Activated CD8-positive, alpha-beta T cell treated with anti-CD3 and anti-CD28 coated beads for 36 hours (primary cell): ENCODE results near the gene HS1BP3. TPM values are rescaled to one million over a fixed set of nuclear protein-coding genes. Genes with fewer than 3 reads are reported as not detected.

ENCODE experiments used
- ATAC-seq: fragments of 200-7000 bp; cut with Tn5 transposase; one replicate; pipeline ENCODE4 v1.10.0; 2021; ENCODE audit warnings: mild to moderate bottlenecking, moderate library complexity
- CTCF ChIA-PET: fragments of 350-600 bp; sonication (Branson Sonifier 250); formaldehyde crosslinking; loops from one replicate; lab custom pipeline; 2021; ENCODE audit warnings: antibody characterized with exemption; lab: Charles Lee
- POLR2A ChIA-PET: fragments of 350-600 bp; sonication (Branson Sonifier 250); formaldehyde crosslinking; loops from one replicate; lab custom pipeline; 2021; ENCODE audit warnings: antibody characterized with exemption; lab: Charles Lee
- DNase-seq: peaks from one replicate; pipeline ENCODE4 v3.0.0-alpha.2; 2020
- H3K27ac Mint-ChIP-seq: one replicate; pipeline ENCODE4 v1.8.0; 2021; ENCODE audit warnings: mild to moderate bottlenecking, mixed read lengths
- H3K27me3 Mint-ChIP-seq: one replicate; pipeline ENCODE4 v1.8.0; 2021; ENCODE audit warnings: mixed read lengths
- H3K36me3 Mint-ChIP-seq: one replicate; pipeline ENCODE4 v1.8.0; 2021; ENCODE audit warnings: low read depth, mixed read lengths
- H3K4me1 Mint-ChIP-seq: one replicate; pipeline ENCODE4 v1.8.0; 2021; ENCODE audit warnings: low read depth, mixed read lengths
- H3K4me3 Mint-ChIP-seq: one replicate; pipeline ENCODE4 v1.8.0; 2021; ENCODE audit warnings: mild to moderate bottlenecking, moderate library complexity, mixed read lengths
- H3K9me3 Mint-ChIP-seq: one replicate; pipeline ENCODE4 v1.8.0; 2021; ENCODE audit warnings: mixed read lengths
- CTCF ChIP-seq: fragments of 200-600 bp; IDR thresholded peaks from one replicate; pipeline ENCODE4 v1.8.0; 2022; ENCODE audit warnings: antibody characterized with exemption, mild to moderate bottlenecking
- intact Hi-C: fragments of 100-400 bp; cut with micrococcal nuclease; formaldehyde crosslinking; loops from one replicate; pipeline ENCODE4 v1.10.0; 2022
- total RNA-seq, 2 experiments: library from RNA; stranded (reverse); gene quantifications; one replicate each; pipeline ENCODE4 v1.2.3, GENCODE V29; 2021

Gene HS1BP3
- total RNA-seq, 2 experiments from 2014 or later = 6.5 to 7.9 TPM

DNA sequence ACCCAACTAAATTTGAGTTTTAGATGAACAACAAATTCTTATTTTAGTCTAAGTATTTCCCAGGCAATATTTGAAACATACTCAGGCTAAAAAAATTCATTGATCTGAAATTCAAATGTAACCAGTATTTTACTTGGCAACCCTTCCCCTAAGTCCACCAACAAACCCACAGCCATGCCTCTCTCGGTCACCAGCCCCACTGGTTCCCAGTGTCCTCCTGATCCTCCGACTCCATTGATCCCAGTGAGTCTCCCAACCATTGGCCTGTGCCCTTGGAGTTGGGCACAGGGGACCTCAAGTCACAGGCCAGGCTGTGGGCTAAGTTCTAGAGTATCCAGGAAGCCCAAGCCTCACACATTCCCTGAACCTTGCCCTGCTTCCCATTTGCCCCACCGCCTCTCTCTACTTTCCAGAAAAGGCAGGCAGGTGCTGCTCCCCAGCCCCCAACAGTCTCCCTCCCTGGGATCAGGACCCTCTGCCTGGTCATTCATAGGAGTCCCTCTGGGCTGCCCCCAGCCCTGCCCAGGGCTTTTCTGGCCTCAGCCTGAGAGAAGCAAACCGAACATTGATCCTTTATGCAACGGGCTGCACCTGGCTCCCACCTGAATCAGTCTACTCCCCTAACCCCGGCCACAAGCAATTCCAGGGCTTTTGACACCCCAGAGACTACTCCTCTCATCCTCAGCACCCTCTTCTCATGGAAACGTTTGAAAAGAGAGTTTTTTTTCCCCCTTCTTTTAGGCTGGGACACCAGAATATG lies 81.3 kb downstream of the HS1BP3 start:
- DNase-seq (no peak), ATAC-seq (no peak)
- CTCF ChIA-PET = no interaction called here
- POLR2A ChIA-PET = no interaction called here
- H3K27ac Mint-ChIP-seq = no peak overlapping the region
- intact Hi-C loops = no loop called here
- peaks cover 3% of the 10 kb centered on the region for H3K27me3 Mint-ChIP-seq
- no peaks in the 10 kb centered on the region for H3K9me3 Mint-ChIP-seq
- H3K36me3 Mint-ChIP-seq = no peaks in the 10 kb centered on the region
- H3K4me1 Mint-ChIP-seq = no peaks in the 10 kb centered on the region
- no peak for TF ChIP-seq CTCF
- no peak overlapping the region for H3K4me3 Mint-ChIP-seq

DNA sequence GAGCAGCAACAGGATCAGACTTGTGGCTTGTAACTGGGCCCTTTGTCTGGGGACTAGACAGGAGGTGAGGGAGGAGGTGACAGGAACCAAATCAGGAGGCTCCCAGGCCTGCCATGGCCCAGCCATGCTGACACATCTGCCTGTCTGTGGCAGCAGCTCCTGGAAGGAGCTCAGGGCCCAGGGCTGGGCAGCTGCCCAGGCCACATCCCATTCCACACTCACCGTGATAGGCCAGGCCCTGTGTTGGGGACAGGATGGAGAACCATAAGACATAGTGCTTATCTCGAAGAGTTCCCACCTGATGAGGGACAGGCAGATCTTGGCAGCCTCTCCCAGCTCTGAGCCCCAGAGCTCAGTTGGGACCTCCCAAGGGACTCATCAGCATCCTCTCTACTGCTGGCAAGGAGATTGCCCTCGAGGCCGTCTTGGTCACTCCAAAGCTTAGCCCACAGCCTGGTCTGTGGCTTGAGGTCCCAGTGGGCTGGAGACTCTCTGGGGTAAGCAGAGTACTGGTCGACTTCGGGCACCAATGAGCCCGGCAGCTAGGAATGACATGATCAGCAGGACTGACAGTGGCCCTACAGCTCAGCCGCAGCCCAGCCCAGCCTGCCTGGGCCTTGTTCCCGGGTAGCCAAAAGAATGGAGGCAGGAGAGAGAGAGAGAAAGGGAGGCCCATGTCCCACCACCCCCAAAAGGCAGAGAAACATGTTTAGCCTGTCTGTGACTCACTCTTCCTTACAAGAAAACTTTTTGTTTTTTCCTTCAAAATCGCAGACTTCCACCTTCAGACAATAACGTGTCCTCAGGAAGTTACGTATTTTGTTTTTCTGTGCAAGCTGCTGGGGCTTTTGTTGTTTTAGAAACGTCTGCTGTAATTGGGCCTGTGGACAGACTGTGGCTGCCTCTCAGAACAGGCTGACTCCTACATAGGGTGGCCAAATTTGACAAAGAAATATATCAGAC lies 82.1 kb downstream of the HS1BP3 start:
- ATAC-seq = no peak
- intact Hi-C loops = no loop called here
- Mint-ChIP-seq H3K27me3 (peaks cover 3% of the 10 kb centered on the region), H3K9me3 (no peaks in the 10 kb centered on the region), H3K36me3 (no peaks in the 10 kb centered on the region), H3K27ac (no peak overlapping the region), H3K4me3 (no peak overlapping the region), H3K4me1 (no peaks in the 10 kb centered on the region)
- no peak for DNase-seq
- ChIA-PET CTCF (interaction anchor here (1.2 kb wide), 1 partner anchor 74 kb away, joined by 3 read pairs; no protein-coding TSS in a partner anchor), POLR2A (no interaction called here)
- TF ChIP-seq CTCF = no peak

GRCh38 chr2:20567926-20568179 lies 83.0 kb downstream of the HS1BP3 start:
- POLR2A ChIA-PET = no interaction called here
- intact Hi-C loops = no loop called here
- DNase-seq = no peak
- no peak for ATAC-seq
- CTCF ChIA-PET = interaction anchor here (1.2 kb wide), 1 partner anchor 75 kb away, joined by 3 read pairs; no protein-coding TSS in a partner anchor
- Mint-ChIP-seq H3K9me3 (no peaks in the 10 kb centered on the region), H3K4me1 (no peaks in the 10 kb centered on the region), H3K4me3 (no peak overlapping the region), H3K27ac (no peak overlapping the region), H3K27me3 (peaks cover 3% of the 10 kb centered on the region), H3K36me3 (no peaks in the 10 kb centered on the region)
- no peak for TF ChIP-seq CTCF

Other genes starting within 250 kb of the HS1BP3 start
- gene RHOB, start 204.0 kb downstream of the HS1BP3 start, total RNA-seq = 10 to 100 TPM; 14.2 to 15.4 TPM
- not detected for gene GDF7, start 16.0 kb upstream of the HS1BP3 start, total RNA-seq
- gene LDAH, start 172.0 kb upstream of the HS1BP3 start, total RNA-seq = 10 to 100 TPM; 26.2 to 29.3 TPM